GM18498 (cell line): ENCODE results near the gene GAREM2.
"Not testable (repeated sequence)": the region's sequence is repeated elsewhere in the genome, so short reads cannot be mapped to it uniquely, and the experiment has no call there.

Experiments used
- ATAC-seq: cut with Tn5 transposase; IDR thresholded peaks from one replicate; pipeline ENCODE4 v1.9.1; 2021; ENCODE audit warnings: mild to moderate bottlenecking, moderate library complexity; ENCODE audit not compliant: unreplicated experiment

GAREM2 gene

GRCh38 chr2:26172871-26173775, at the start of gene GAREM2:
Gene GAREM2 (plus strand): TSS chr2:26173088. CDS start chr2:26173221, 133 bp downstream.
- ATAC-seq: no peak

DNA sequence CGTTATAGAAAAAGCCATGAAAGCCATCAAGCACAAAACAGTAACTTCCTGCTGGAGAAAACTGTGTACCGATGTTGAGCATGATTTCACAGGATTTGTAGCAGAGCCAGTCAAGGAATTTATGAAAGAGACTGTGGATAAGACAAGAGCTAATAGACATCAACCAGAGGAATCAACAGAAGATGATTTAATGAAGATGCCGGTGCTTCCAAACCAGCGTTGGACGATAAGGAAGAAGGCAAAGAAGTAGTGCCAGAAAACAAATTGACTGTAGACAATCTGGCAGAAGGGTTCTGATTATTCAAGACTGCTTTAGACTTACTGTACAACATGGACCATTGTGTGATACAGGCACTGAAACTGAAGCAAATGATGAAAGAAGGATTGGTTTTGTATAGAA, 49.5 kb upstream of the GAREM2 start:
- ATAC-seq: no peak

GRCh38 chr2:26126074-26126473, 46.8 kb upstream of the GAREM2 start:
- no peak for ATAC-seq

DNA sequence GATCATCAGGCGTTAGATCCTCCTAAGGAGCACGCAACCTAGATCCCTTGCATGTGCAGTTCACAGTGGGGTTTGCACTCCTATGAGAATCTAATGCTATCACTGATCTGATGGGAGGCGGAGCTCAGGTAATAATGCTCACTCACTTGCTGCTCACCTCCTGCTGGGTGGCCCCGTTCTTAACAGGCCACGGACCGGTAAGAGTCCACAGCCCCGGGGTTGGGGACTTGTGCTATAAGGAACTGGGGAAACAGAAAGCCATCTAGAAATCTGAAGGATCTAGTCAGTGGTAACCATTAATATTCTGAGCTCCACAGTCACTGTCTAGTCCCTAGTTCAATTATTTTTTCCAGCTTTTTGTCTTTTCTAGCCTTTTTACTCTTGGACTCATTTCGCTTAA, 44.7 kb upstream of the GAREM2 start:
- ATAC-seq: no peak

GRCh38 chr2:26130763-26131162, 42.1 kb upstream of the GAREM2 start:
- no peak for ATAC-seq

- no peak for ATAC-seq
Measured at GRCh38 chr2:26136451-26136850, 36.4 kb upstream of the GAREM2 start.

DNA sequence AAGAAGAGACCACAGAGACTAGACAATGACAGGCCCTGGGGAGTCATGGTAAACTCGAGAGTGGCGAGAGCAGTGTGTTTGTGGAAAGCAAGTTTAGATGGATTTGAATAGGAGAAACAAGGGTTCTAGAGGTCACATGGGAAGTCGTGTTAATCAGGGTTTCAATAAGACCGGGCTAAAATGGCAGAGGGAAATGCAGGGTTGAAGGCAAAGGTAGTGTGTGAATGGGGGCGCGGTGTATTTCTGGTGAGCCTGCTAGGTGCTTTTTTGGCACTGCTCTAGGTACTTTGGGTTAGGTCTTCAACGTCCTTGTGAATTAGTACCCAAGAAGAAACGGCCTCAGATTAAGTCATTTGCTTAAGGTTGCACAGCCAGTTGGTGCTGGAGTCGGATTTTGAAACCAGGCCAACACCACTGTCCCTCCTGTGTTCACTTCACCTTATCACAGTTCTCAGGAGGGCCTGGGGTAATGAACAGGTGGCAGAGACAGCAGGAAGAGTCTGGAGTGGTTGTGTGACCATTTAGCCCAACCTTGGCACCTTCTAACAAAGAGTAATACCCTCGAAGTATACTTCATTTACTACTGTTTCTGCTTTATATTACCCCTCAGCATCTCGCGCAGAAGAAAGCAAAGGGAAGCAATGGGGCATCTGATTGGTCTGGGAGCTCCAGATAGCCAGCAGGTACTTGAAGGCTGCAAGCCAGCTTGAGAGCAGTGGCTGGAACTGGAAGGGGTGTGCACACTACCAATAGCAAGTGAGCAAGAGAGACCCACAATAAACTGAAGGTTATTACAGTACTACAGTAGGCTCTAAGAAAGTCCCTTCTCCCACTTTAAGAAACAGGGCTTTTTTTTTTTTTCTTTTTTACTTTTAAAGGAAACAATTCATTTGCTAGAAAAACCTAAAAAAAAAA, 33.4 kb upstream of the GAREM2 start:
- no peak for ATAC-seq

- no peak for ATAC-seq
Measured at GRCh38 chr2:26141145-26141769, 31.6 kb upstream of the GAREM2 start.

GRCh38 chr2:26144031-26144430, 28.9 kb upstream of the GAREM2 start:
- ATAC-seq: no peak

DNA sequence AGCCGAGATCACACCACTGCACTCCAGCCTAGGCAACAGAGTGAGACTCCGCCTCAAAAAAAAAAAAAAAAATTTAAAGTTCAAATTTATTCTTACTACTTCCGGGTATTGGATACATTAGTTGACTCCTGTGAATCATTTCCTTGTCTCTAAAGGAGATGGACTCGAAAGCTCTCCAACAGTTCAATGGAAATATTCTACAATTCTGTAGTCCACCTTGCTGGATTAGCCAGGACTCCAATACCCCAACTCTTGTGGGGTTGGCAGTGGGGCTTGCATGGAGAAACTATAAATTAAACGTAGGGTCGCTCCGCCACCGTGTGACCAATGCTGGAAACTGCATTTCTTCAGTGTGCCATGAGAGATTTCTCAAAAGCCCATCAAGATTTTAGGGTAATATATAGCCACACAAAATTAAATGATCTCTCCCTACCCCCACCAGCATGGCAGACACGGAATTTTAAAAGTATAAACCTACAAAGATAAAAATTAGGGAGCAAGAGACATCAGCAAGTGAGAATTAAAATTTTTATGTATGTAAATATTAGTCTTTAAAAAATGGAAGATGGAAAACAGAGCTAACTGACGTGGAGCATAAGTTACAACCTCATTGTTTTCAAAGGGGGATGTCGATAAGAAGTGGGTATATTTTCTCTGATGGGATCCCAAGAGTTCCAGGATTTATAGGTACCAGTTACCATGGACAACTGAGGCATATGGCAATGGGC, 27.8 kb upstream of the GAREM2 start:
- ATAC-seq: no peak

- no peak for ATAC-seq
Measured at GRCh38 chr2:26148501-26148900, 24.4 kb upstream of the GAREM2 start.

DNA sequence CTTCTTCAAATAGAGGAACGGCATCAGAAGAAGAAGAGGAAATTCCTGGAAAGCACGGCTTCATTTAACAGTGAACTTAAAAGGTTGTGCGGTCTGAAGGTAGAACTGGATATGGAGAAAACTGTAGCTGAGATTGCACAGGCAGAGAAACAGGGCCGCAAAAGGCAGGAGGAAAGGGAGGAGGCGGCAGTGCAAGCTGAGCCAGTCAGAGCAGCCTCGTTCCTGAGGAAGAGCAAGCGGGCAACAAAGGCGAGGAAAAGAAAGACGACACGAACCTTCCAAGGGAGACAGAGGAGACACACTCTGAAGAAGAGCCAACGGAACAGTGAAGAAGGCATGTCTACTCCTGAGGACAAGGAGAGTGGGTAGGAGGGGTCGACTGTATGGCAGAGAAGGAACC, 22.6 kb upstream of the GAREM2 start:
- no peak for ATAC-seq

DNA sequence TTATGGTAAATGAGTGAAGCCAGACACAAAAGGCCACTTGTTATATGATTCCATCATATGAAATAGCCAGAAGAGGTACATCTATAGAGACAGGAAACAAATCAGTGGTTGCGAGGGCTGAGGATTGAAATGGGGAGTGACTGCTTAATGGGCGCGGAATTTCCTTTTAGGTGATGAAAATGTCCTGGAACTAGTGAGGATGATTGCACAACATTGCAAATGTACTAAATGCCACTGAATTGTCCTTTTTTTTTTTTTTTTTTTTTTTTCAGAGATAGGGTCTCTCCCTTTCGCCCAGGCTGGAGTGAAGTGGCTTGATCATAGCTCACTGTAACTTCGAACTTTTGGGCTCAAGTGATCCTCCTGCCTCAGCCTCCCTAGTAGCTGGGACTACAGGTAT, 15.3 kb upstream of the GAREM2 start:
- ATAC-seq: no peak

DNA sequence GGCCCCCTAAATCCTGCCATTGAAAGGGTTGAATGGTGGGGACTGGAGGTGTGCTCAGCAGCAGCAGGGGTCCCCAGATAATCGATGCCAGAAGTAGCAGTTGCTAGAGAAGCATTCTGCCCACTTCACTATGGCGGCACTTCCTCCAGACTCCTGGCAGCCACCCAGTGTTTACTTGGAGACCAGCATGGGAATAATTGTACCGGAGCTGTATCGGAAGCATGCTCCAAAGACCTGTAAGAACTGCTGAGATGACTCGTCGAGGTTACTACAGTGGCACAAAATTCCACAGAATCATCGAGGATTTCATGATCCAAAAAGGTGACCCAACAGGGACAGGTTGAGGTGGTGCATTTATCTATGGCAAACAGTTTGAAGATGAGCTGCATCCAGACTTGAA, 11.0 kb upstream of the GAREM2 start:
- no peak for ATAC-seq

DNA sequence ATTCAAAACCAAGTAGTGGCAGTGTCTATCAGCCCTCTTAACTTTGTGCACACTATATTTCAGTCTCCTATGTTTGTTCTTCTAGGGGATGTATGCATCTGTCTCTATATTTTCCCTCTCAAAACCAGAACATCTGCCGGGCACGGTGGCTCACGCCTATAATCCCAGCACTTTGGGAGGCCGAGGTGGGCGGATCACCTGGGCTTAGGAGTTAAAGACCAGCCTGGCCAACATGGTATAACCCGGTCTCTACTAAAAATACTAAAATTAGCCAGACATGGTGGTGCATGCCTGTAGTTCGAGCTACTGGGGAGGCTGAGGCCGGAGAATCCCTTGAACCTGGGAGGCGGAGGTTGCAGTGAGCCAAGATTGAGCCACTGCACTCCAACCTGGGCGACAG, 9.9 kb upstream of the GAREM2 start:
- no peak for ATAC-seq

DNA sequence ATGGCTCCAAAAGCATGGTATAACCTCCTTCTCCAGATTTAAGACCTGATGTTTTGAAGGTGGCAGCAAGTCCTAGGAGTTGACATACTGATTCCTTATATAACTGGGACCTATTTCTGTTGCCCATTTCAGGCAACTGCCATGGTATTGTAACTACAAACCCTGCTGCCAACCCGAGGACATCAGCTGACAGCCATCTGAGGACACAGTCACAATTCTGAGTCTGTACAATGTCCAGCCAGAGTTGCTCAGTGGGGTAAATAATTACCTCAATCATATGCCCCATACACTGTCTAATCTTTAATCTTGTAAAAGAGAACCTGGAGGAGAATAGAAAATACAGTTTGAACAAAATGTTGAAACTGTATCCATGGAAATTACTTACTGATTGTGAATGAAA, 8.7 kb upstream of the GAREM2 start:
- no peak for ATAC-seq

GRCh38 chr2:26164641-26165211, 8.2 kb upstream of the GAREM2 start:
- no peak for ATAC-seq

GRCh38 chr2:26165403-26165802, 7.5 kb upstream of the GAREM2 start:
- no peak for ATAC-seq

DNA sequence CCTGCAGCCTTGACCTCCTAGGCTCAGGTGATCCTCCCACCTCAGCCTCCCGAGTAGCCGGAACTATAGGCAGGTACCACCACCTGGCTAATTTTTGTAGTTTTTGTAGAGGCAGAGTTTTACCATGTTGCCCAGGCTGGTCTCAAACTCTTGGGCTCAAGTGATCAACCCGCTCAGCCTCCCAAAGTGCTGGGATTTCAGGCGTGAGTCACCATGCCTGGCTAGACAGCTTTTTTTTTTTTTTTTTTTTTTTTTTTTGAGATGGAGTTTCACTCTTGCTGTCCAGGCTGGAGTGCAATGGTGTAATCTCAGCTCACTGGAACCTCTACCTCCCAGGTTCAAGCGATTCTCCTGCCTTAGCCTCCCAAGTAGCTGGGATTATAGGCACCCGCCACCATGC, 6.3 kb upstream of the GAREM2 start:
- ATAC-seq: not testable (repeated sequence)

DNA sequence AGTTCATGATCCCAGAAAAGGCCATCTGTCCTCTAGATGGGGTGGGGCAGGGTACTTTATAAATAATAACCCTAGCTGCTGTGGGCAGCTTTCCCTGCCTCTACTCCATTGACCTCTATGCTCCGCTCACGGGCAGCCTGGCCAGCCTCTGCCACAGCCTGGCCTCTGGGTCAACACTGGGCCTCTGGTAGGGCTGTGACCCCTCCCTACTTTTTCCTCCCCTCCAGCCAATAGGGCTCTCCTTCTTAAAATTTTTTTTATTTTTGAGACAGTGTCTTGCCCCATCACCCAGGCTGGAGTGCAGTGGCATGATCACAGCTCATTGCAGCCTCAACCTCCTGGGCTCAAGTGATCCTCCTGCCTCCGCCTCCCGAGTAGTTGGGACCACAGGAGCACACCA, 4.1 kb upstream of the GAREM2 start:
- no peak for ATAC-seq
